Measurements from ENCODE around the gene CALML6. TPM values are rescaled to one million over a fixed set of nuclear protein-coding genes. Genes with fewer than 3 reads are reported as not detected.

The CALML6 gene
- total RNA-seq, 1 experiment from 2014 or later, result not detected

- H3K9ac ChIP-seq (ENCODE audit: low read length), result no peak overlapping the region
- H3K36me3 ChIP-seq (ENCODE audit: insufficient read depth, low read length), result no peaks in the 10 kb centered on the region
- H3K4me1 ChIP-seq (ENCODE audit: low read length), result peaks cover 4% of the 10 kb centered on the region; the same call in 1 of the 2 replicates
- no peak overlapping the region for H2AFZ ChIP-seq (ENCODE audit: low read length)
- H3K27me3 ChIP-seq (ENCODE audit: low read length), result no peaks in the 10 kb centered on the region
- DNase-seq, result no peak
- H3K9me2 ChIP-seq (replicated peaks; ENCODE audit: insufficient read depth, low read length), result no peaks in the 10 kb centered on the region
- H3K27ac ChIP-seq (ENCODE audit: low read length), result no peak overlapping the region
- no peaks in the 10 kb centered on the region for H3K79me2 ChIP-seq (ENCODE audit: low read length)
- no peak overlapping the region for H3K4me2 ChIP-seq (ENCODE audit: low read depth, low read length, poor library complexity, severe bottlenecking)
- no peaks in the 10 kb centered on the region for H3K9me3 ChIP-seq (ENCODE audit: low read length)
- H3K4me3 ChIP-seq (ENCODE audit: low read length), result no peak overlapping the region
- H4K20me1 ChIP-seq (ENCODE audit: insufficient read depth, low read depth, low read length), result no peaks in the 10 kb centered on the region
These were observed 48.5 kb downstream of the CALML6 start for GRCh38 chr1:1963570-1963969.

DNA sequence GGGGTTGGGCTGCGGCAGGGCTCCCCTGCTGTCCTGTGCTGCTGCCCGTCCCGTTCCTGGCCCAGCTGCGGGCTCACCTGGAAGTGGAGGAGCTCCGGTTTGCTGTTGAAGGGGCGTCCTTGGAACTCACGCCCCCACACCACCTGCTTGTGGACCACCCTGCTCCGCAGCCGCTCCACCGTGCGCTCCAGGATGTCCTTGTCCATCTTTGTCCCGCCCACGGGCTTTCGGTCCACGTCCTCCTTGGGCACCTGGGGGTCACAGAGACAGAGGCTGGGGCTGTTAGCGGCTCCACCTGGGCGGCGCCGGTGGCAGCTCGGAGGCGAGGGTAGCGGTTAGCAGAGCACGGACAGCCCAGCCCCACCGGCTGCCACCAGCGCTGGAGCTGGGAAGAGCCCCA is 49.8 kb downstream of the CALML6 start:
- H3K4me3 ChIP-seq (ENCODE audit: low read length), result no peak overlapping the region
- H2AFZ ChIP-seq (ENCODE audit: low read length), result no peak overlapping the region
- no peak overlapping the region for H3K27ac ChIP-seq (ENCODE audit: low read length)
- peaks cover 2% of the 10 kb centered on the region; the same call in 1 of the 2 replicates for H3K4me1 ChIP-seq (ENCODE audit: low read length)
- H3K4me2 ChIP-seq (ENCODE audit: low read depth, low read length, poor library complexity, severe bottlenecking), result no peak overlapping the region
- no peaks in the 10 kb centered on the region for H3K9me3 ChIP-seq (ENCODE audit: low read length)
- DNase-seq, result no peak
- H3K36me3 ChIP-seq (ENCODE audit: insufficient read depth, low read length), result no peaks in the 10 kb centered on the region
- no peaks in the 10 kb centered on the region for H3K27me3 ChIP-seq (ENCODE audit: low read length)
- H3K9me2 ChIP-seq (replicated peaks; ENCODE audit: insufficient read depth, low read length), result no peaks in the 10 kb centered on the region
- H3K9ac ChIP-seq (ENCODE audit: low read length), result no peak overlapping the region
- no peaks in the 10 kb centered on the region for H3K79me2 ChIP-seq (ENCODE audit: low read length)
- no peaks in the 10 kb centered on the region for H4K20me1 ChIP-seq (ENCODE audit: insufficient read depth, low read depth, low read length)

DNA sequence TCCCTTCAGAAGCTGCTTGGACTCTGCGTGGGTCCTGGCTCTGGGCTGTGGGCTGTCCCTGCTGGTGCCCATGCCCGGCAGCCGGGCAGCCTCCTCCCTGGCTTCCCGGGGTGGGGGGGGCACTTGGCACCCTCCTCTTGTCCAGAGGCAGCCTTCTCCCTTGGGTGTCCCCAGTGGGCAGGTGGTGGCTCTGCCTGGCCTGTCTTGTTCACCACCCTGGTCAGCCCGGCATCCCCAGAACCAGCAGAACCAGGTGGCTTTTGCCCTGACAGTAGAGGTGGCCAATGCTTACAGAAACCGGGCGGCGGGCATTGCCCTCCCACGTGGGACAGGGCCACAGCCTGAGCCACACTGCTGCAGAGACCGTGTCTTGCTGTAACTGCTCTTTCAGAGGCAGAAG is 50.5 kb downstream of the CALML6 start:
- Histone ChIP-seq H3K9me3 (ENCODE audit: low read length) (no peaks in the 10 kb centered on the region), H3K4me1 (ENCODE audit: low read length) (no peaks in the 10 kb centered on the region), H3K9me2 (replicated peaks; ENCODE audit: insufficient read depth, low read length) (no peaks in the 10 kb centered on the region), H4K20me1 (ENCODE audit: insufficient read depth, low read depth, low read length) (no peaks in the 10 kb centered on the region), H3K4me3 (ENCODE audit: low read length) (no peak overlapping the region), H3K9ac (ENCODE audit: low read length) (no peak overlapping the region), H3K79me2 (ENCODE audit: low read length) (no peaks in the 10 kb centered on the region), H3K4me2 (ENCODE audit: low read depth, low read length, poor library complexity, severe bottlenecking) (no peak overlapping the region), H3K27ac (ENCODE audit: low read length) (no peak overlapping the region), H2AFZ (ENCODE audit: low read length) (no peak overlapping the region), H3K27me3 (ENCODE audit: low read length) (no peaks in the 10 kb centered on the region), H3K36me3 (ENCODE audit: insufficient read depth, low read length) (no peaks in the 10 kb centered on the region)
- no peak for DNase-seq

- Histone ChIP-seq H3K27me3 (ENCODE audit: low read length) (no peaks in the 10 kb centered on the region), H3K79me2 (ENCODE audit: low read length) (no peaks in the 10 kb centered on the region), H3K27ac (ENCODE audit: low read length) (no peak overlapping the region), H3K9ac (ENCODE audit: low read length) (no peak overlapping the region), H3K4me3 (ENCODE audit: low read length) (no peak overlapping the region), H2AFZ (ENCODE audit: low read length) (no peak overlapping the region), H3K4me1 (ENCODE audit: low read length) (no peaks in the 10 kb centered on the region), H3K9me3 (ENCODE audit: low read length) (no peaks in the 10 kb centered on the region), H3K4me2 (ENCODE audit: low read depth, low read length, poor library complexity, severe bottlenecking) (no peak overlapping the region), H3K36me3 (ENCODE audit: insufficient read depth, low read length) (no peaks in the 10 kb centered on the region), H4K20me1 (ENCODE audit: insufficient read depth, low read depth, low read length) (no peaks in the 10 kb centered on the region), H3K9me2 (replicated peaks; ENCODE audit: insufficient read depth, low read length) (no peaks in the 10 kb centered on the region)
- DNase-seq, result no peak
These were observed 51.1 kb downstream of the CALML6 start for GRCh38 chr1:1966071-1966740.

Other genes with a start within 250 kb of the CALML6 start
- 24.9 and 32.9 TPM in 2 replicates for gene SLC35E2B, start 222.5 kb upstream of the CALML6 start, total RNA-seq (2014; rRNA removed; shearing (Covaris generic); ENCODE audit: low replicate concordance)
- gene CDK11A, start 190.9 kb upstream of the CALML6 start, total RNA-seq (2014; rRNA removed; shearing (Covaris generic); ENCODE audit: low replicate concordance), result 26.2 and 39.6 TPM in 2 replicates
- 44.3 and 80.3 TPM in 2 replicates for gene NADK, start 136.8 kb upstream of the CALML6 start, total RNA-seq (2014; rRNA removed; shearing (Covaris generic); ENCODE audit: low replicate concordance)
- 65.7 and 93.7 TPM in 2 replicates for gene GNB1, start 24.2 kb upstream of the CALML6 start, total RNA-seq (2014; rRNA removed; shearing (Covaris generic); ENCODE audit: low replicate concordance)
- gene TMEM52, start 4.0 kb downstream of the CALML6 start, total RNA-seq (2014; rRNA removed; shearing (Covaris generic); ENCODE audit: low replicate concordance), result not detected in 2 replicates
- not detected in 2 replicates for gene CFAP74, start 88.5 kb downstream of the CALML6 start, total RNA-seq (2014; rRNA removed; shearing (Covaris generic); ENCODE audit: low replicate concordance)
- gene GABRD, start 104.1 kb downstream of the CALML6 start, total RNA-seq (2014; rRNA removed; shearing (Covaris generic); ENCODE audit: low replicate concordance), result not detected in 2 replicates
- gene PRKCZ, start 135.2 kb downstream of the CALML6 start, total RNA-seq (2014; rRNA removed; shearing (Covaris generic); ENCODE audit: low replicate concordance), result not detected in 2 replicates

All from Karpas-422 (cell line).